ENCODE results near the gene KCNH1. TPM values are rescaled to one million over a fixed set of nuclear protein-coding genes. Genes with fewer than 3 reads are reported as not detected.

KCNH1 gene
- total RNA-seq, 3 donors from 2014 or later, result 0.81 to 1.7 (median 1.2) TPM

GRCh38 chr1:210920716-210921694 is 212.9 kb downstream of the KCNH1 start:
- ATAC-seq, result no peak
- intact Hi-C loops (cut with DNase I, micrococcal nuclease), result no loop called here
- Histone ChIP-seq H3K9me3 (no peaks in the 10 kb centered on the region), H3K4me1 (ENCODE audit: low read depth) (no peaks in the 10 kb centered on the region), H3K36me3 (ENCODE audit: low read depth) (no peaks in the 10 kb centered on the region), H3K4me3 (no peak overlapping the region)
- TF ChIP-seq CTCF (IDR thresholded peaks at IDR 0.05), result no peak
- DNase-seq, result no peak

GRCh38 chr1:210920258-210920657 is 213.7 kb downstream of the KCNH1 start:
- no peaks in the 10 kb centered on the region for H3K36me3 ChIP-seq (ENCODE audit: low read depth)
- no peak overlapping the region for H3K4me3 ChIP-seq
- DNase-seq, result no peak
- ATAC-seq, result no peak
- no peaks in the 10 kb centered on the region for H3K9me3 ChIP-seq
- no peaks in the 10 kb centered on the region for H3K4me1 ChIP-seq (ENCODE audit: low read depth)
- intact Hi-C loops (cut with DNase I, micrococcal nuclease), result no loop called here
- TF ChIP-seq CTCF (IDR thresholded peaks at IDR 0.05), result no peak

- DNase-seq (no peak), ATAC-seq (no peak)
- intact Hi-C loops (cut with DNase I, micrococcal nuclease), result no loop called here
- no peak for TF ChIP-seq CTCF (IDR thresholded peaks at IDR 0.05)
- H3K9me3 ChIP-seq, result no peaks in the 10 kb centered on the region
- no peaks in the 10 kb centered on the region for H3K36me3 ChIP-seq (ENCODE audit: low read depth)
- H3K4me1 ChIP-seq (ENCODE audit: low read depth), result no peaks in the 10 kb centered on the region
- H3K4me3 ChIP-seq, result no peak overlapping the region
These were observed 215.1 kb downstream of the KCNH1 start for GRCh38 chr1:210918893-210919292.

- intact Hi-C loops (cut with DNase I, micrococcal nuclease), result no loop called here
- no peak for ATAC-seq
- no peaks in the 10 kb centered on the region for H3K9me3 ChIP-seq
- no peaks in the 10 kb centered on the region for H3K4me1 ChIP-seq (ENCODE audit: low read depth)
- TF ChIP-seq CTCF (IDR thresholded peaks at IDR 0.05), result no peak
- H3K36me3 ChIP-seq (ENCODE audit: low read depth), result no peaks in the 10 kb centered on the region
- no peak for DNase-seq
- H3K4me3 ChIP-seq, result no peak overlapping the region
These were observed 216.3 kb downstream of the KCNH1 start for GRCh38 chr1:210917560-210918169.

GRCh38 chr1:210916548-210916947 is 217.4 kb downstream of the KCNH1 start:
- no peaks in the 10 kb centered on the region for H3K36me3 ChIP-seq (ENCODE audit: low read depth)
- no peak overlapping the region for H3K4me3 ChIP-seq
- no peaks in the 10 kb centered on the region for H3K4me1 ChIP-seq (ENCODE audit: low read depth)
- intact Hi-C loops (cut with DNase I, micrococcal nuclease), result no loop called here
- DNase-seq (no peak), ATAC-seq (no peak)
- no peak for TF ChIP-seq CTCF (IDR thresholded peaks at IDR 0.05)
- no peaks in the 10 kb centered on the region for H3K9me3 ChIP-seq

Measured in mucosa of descending colon (tissue), 3 donors.